ENCODE data around the gene ARID3C.

The ARID3C gene

GRCh38 chr9:34590381-34591247 lies 38.3 kb downstream of the ARID3C start:
- no peak for DNase-seq (ENCODE audit: low read depth)
- no peak for TF ChIP-seq CTCF (IDR thresholded peaks at IDR 0.05; ENCODE audit: control insufficient read depth, insufficient read depth, low read depth, low read length, missing control alignments)
- no peak overlapping the region; the same call in 1 of the 2 replicates for H3K4me3 ChIP-seq (ENCODE audit: control insufficient read depth, low read depth, low read length)

DNA sequence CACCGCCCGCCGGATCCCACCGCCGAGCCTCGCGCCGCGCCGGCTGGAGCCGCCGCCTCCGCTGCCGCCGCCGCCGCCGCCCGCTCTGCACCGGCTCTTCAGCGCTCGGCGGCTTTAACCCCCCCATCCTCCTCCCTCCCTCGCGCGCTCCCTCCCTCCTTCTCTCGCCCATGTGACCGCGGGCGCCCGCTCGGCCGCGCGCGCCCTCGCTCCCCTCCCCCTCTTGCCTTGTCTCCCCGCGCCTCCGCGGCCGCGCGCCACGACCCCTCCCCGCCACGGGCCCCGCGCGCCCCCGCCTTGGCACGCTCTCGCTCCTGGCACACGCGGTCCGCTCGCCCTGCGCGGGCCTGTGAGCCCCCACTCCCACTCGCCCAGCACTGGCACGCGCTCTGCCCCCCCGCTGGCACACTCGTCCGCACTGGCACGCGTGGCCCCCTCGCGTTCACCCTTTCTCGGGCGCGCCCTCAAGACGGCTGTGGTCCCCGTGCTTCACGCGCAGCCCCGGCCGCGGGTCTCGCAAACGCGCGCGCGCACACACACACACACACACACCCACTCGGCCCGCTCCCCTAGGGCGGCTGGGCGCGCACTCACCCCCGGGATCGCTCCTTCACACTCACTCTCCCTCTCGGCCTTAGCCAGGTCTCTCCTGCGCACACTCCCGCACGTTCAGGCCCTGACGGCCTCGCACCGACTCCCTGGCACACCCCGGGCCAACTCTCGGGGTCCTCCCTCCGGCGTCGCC lies 39.1 kb downstream of the ARID3C start, which contains the start of gene CNTFR:
Gene CNTFR, minus strand, starts transcription at position 89 of the 745 bp plus-strand sequence. CDS start 20,743 bp downstream, outside the sequence.
- TF ChIP-seq CTCF (IDR thresholded peaks at IDR 0.05; ENCODE audit: control insufficient read depth, insufficient read depth, low read depth, low read length, missing control alignments): no peak
- no peak for DNase-seq (ENCODE audit: low read depth)
- no peak within 1 kb of the TSS; the same call in none of the 2 replicates for H3K4me3 ChIP-seq (ENCODE audit: control insufficient read depth, low read depth, low read length)

DNA sequence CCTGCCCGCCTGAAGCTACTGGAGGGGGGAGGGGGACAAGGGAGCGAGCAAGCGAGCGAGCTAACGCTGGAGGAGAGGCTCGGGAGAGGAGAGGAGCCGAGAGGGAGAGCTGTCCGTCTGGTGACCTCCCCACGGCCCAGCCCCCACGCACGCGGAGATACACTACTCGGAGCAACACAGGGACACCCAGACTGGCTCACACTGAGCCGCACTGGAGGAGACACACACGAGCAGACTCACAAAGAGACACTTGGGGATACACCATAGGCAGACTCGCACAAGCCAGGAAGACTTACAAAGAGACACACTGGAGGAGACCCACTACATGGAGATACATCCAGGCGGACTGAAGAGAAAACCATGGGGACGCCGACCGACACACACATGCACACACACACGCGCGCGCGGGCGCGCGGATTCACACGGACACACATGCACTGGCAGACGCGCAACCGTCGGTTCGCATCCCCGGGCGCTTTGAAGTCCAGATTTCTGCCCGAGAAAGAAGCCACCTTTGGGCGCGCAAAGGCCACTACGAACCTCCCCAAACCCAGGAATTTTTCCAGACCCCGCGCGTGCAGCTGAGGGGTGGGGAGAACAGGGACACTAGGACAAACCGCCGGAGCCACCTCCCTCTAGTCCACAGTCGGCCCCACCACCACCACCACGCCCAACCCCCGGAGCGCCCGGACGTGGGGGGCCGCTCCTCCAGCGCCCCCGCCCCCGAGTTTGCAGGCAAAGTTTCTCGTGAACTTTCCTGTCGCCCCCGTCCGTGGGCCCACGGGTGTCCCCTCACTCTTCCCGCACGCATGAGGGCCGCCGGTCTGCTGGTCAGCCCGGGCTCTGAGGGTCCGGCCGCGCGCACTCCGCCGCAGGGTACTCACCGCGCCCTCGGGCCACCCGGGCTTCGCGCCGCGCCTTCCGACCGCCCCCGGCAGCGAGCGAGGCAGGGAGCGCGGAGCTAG lies 39.9 kb downstream of the ARID3C start:
- no peak overlapping the region for H3K4me3 ChIP-seq (ENCODE audit: control insufficient read depth, low read depth, low read length)
- DNase-seq (ENCODE audit: low read depth): no peak
- TF ChIP-seq CTCF (IDR thresholded peaks at IDR 0.05; ENCODE audit: control insufficient read depth, insufficient read depth, low read depth, low read length, missing control alignments): no peak

DNA sequence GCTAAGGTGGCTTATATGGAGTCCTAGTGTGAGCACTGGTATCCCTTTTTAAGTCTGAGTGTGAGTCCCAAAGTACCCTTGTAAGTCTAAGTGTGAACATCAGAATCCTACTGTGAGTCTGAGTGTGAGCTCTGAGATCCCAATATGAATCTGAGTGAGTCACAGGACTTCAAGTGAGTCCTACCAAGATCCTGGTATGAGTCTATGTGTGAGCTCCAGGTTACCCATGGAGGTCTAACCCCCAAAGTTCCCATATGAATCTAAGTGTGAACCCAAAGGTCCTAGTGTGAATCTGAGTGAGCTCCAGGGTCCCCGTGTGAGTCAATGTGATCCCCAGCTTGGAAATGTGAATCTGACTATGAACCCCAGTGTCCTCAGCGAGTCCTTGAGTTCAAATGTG lies 41.6 kb downstream of the ARID3C start:
- no peak overlapping the region for H3K4me3 ChIP-seq (ENCODE audit: control insufficient read depth, low read depth, low read length)
- TF ChIP-seq CTCF (IDR thresholded peaks at IDR 0.05; ENCODE audit: control insufficient read depth, insufficient read depth, low read depth, low read length, missing control alignments): no peak
- no peak for DNase-seq (ENCODE audit: low read depth)

GRCh38 chr9:34585946-34586669 lies 42.8 kb downstream of the ARID3C start:
- no peak overlapping the region for H3K4me3 ChIP-seq (ENCODE audit: control insufficient read depth, low read depth, low read length)
- no peak for TF ChIP-seq CTCF (IDR thresholded peaks at IDR 0.05; ENCODE audit: control insufficient read depth, insufficient read depth, low read depth, low read length, missing control alignments)
- DNase-seq (ENCODE audit: low read depth): no peak

Measured in AG09309 (cell line).